Heart left ventricle (tissue), 16 donors: Measurements from ENCODE around the gene PTPRU. TPM values are rescaled to one million over a fixed set of nuclear protein-coding genes. Genes with fewer than 3 reads are reported as not detected.

Experiments used
- ATAC-seq, 4 donors: fragments of 200-7000 bp; cut with Tn5 transposase; one replicate each; pipeline ENCODE4 v1.9.1; 2020 to 2022; ENCODE audit warnings: moderate library complexity in 4 of 4, mild to moderate bottlenecking in 3 of 4, moderate number of reproducible peaks in 1 of 4
- DNase-seq, 5 donors: peaks; one replicate each; pipeline ENCODE4 v3.0.0-alpha.2; 2020
- H3K27ac ChIP-seq, 12 donors: fragments of 200-600 bp; sonication (generic) in 4 of 12; one replicate each; pipeline versions ENCODE4 v1.5.0 to v1.8.0; 2016 to 2022; ENCODE audit warnings: mild to moderate bottlenecking in 2 of 12
- H3K27me3 ChIP-seq, 9 donors: fragments of 200-600 bp; sonication (generic) in 2 of 9; one replicate each; pipeline versions ENCODE4 v1.5.1 to v1.8.0; 2016 to 2022; ENCODE audit warnings: mild to moderate bottlenecking in 3 of 9
- H3K36me3 ChIP-seq, 9 donors: fragments of 200-600 bp; sonication (generic) in 2 of 9; one replicate each; pipeline versions ENCODE4 v1.5.0 to v1.8.0; 2018 to 2022; ENCODE audit warnings: mild to moderate bottlenecking in 2 of 9
- H3K4me1 ChIP-seq, 12 donors: fragments of 200-600 bp; sonication (generic) in 4 of 12; one replicate each; pipeline versions ENCODE4 v1.5.0 to v1.8.0; 2016 to 2022; ENCODE audit warnings: mild to moderate bottlenecking in 3 of 12
- H3K4me3 ChIP-seq, 12 donors: fragments of 200-600 bp; sonication (generic) in 4 of 12; one replicate each; pipeline versions ENCODE4 v1.5.0 to v1.8.0; 2017 to 2022; ENCODE audit warnings: mild to moderate bottlenecking in 9 of 12, moderate library complexity in 4 of 12
- H3K9me3 ChIP-seq, 12 donors: fragments of 200-600 bp; sonication (generic) in 4 of 12; one replicate each; pipeline versions ENCODE4 v1.5.0 to v1.8.0; 2016 to 2022; ENCODE audit warnings: mild to moderate bottlenecking in 1 of 12
- POLR2A ChIP-seq, 2 donors: fragments of 450-650 bp; IDR thresholded peaks; one replicate each; pipeline ENCODE4 v1.6.1; 2017; ENCODE audit warnings: antibody characterized with exemption in 2 of 2, mild to moderate bottlenecking in 2 of 2, moderate library complexity in 2 of 2
- WGBS, 4 donors: extraction: QIAGEN DNeasy Blood & Tissue Kit in 2 of 4; methylation state at CpG; one replicate each; pipeline versions ENCODE4 v1.1.5 to v1.1.7; 2013 to 2018; 5-methylcytosine and 5-hydroxymethylcytosine counted together
- intact Hi-C, 10 donors: fragments of 100-400 bp; cut with DNase I; formaldehyde crosslinking; loops; one replicate each; pipeline versions ENCODE4 v1.11.1 to v1.14.2; 2022
- long read RNA-seq, 3 donors: library from polyadenylated mRNA; unstranded; transcript quantifications; one replicate each; pipeline ENCODE4 v2.0.0, GENCODE V29; 2020 to 2021
- polyA plus RNA-seq, 2 donors: library from polyadenylated mRNA; stranded (reverse); fragments of 200-250 nt; gene quantifications; one replicate each; pipeline ENCODE4 v1.2.3, GENCODE V29; 2013
- total RNA-seq, 9 donors: library from RNA; depleted of rRNA in 2 of 9; stranded (reverse); fragments of >200 nt in 2 of 9; fragmentation: NEBNext Ultra II Directional in 3 of 9; extraction: Animal tissue kit (Norgen Biotek cat#: 25700) in 3 of 9; gene quantifications; one replicate each; pipeline versions ENCODE4 v1.1.0 to v1.2.4, GENCODE V29; 2016 to 2023
- TF ChIP-seq, protein P1 (sequence below), 12 donors: fragments of 200-600 bp; sonication (generic) in 4 of 12; IDR thresholded peaks; one replicate each; pipeline versions ENCODE4 v1.5.0 to v1.8.0; 2018 to 2022; ENCODE audit warnings: antibody characterized with exemption in 12 of 12, mild to moderate bottlenecking in 5 of 12
- donor health status: ischemic (EF 13 %, LVEDD 7.1; RV severe dilation, severe dysfunction).
- donor health status: healthy with polysubstance abuse.
- donor health status: DM: no; HTN: yes; CAD: no.
- donor health status: DM: no; HTN: no; CAD: no.
- donor health status: ischemic (EF 25% LVEDD 6.9; RV normal size, moderate dysfunction).
- donor health status: ischemic (EF 25% LVEDD 5.7; RV mildly dilated, moderate dysfunction).
- donor health status: healthy.
- donor health status: DM: yes; HTN: yes; CAD: no.
- donor health status: ischemic (EF 35%, LVEDD 5.7; RV mildly dilated, moderate dysfunction).
- donor health status: nonischemic (EF 11% LVEDD 7.7; RV severe dilation, severe dysfunction).
- donor health status: DM: yes; HTN: yes; CAD: no.
- donor health status: PGD.
- donor health status: ischemic (EF 29% LVEDD 5.4; RV normal size, mild dysfunction).
- donor health status: nonischemic (EF 23%, LVEDD 6.1; RV moderate dilation, normal function).

The PTPRU gene
- total RNA-seq (10 to 100 TPM in 6 of 9 donors, 1 to 10 TPM in 3; 7.1 to 59.9 (median 16.2) TPM), polyA plus RNA-seq (10 to 100 TPM; 13.8 to 25.9 TPM)
- long read RNA-seq, donor 1, full-length matches to known transcripts, result 2 of 20 reads
- long read RNA-seq, donor 1, partial matches to known transcripts, result 12 of 20 reads
- long read RNA-seq, donor 1, other reads (novel, unspliced or antisense), result 6 of 20 reads
- long read RNA-seq, donor 2, full-length matches to known transcripts, result 1 of 43 reads
- long read RNA-seq, donor 2, partial matches to known transcripts, result 36 of 43 reads
- long read RNA-seq, donor 2, other reads (novel, unspliced or antisense), result 6 of 43 reads
- long read RNA-seq, donor 3, full-length matches to known transcripts, result 3 of 39 reads
- long read RNA-seq, donor 3, partial matches to known transcripts, result 30 of 39 reads
- long read RNA-seq, donor 3, other reads (novel, unspliced or antisense), result 6 of 39 reads

DNA sequence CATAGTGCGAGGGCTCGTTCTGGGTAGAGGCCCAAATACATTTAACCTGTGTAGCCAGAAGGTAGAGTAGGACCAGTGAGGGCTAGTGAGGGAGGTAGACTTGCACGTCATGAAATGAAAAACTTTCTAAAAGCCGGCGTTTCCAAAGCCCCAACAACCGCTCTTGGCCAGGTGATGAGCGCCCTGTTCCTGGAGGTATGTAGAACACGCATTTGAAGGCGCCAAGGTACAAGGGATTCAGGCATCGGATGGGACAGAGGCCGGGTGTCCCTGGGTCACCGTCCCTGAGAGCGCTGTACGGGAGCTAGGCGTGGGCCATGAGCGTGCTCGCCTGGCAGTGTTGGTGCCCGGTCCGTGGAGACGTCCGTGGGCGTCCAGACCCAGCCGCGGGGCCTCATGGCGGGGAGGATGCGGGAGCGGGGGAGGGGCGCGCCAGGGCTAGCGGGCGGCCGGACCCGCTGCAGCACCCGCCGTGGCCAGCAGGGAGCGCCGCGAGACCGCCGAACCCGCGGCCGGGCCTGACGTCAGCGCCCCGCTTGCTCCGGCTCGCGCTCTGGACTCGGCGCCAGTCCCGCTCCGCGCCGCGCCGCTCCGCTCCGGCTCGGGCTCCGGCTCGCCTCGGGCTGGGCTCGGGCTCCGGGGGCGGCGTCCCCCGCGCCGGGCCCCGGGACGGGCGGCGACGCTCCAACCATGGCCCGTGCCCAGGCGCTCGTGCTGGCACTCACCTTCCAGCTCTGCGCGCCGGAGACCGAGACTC, at the start of gene PTPRU:
Gene PTPRU, plus strand, starts transcription at position 568 of the 757 bp plus-strand sequence. Its CDS starts 123 bp downstream, at position 691.
- DNase-seq (peak; percentile 78 to 92 (median 84)), ATAC-seq (peak; percentile 54 to 89 (median 80))
- H3K9me3 ChIP-seq, result no peaks in the 10 kb centered on the region
- peak within 1 kb of the TSS in 11 of 12 donors; percentile 15 to 72 (median 46) for H3K27ac ChIP-seq
- H3K4me3 ChIP-seq, result peak within 1 kb of the TSS; percentile 48 to 83 (median 68)
- no peaks in the 10 kb centered on the region for H3K36me3 ChIP-seq
- peaks cover 0 to 30% (median 0%) of the 10 kb centered on the region in 9 donors for H3K27me3 ChIP-seq
- H3K4me1 ChIP-seq, result peaks cover 0 to 31% (median 15%) of the 10 kb centered on the region in 12 donors
- intact Hi-C loops, result loop anchor here (1.0 to 10.0 kb wide), 20 partner anchors 106 to 1471 kb away; no protein-coding TSS in a partner anchor
- TF ChIP-seq POLR2A (IDR thresholded peaks at IDR 0.05), result peak in 1 of 2 donors; percentile 22
- TF ChIP-seq, protein P1, sequence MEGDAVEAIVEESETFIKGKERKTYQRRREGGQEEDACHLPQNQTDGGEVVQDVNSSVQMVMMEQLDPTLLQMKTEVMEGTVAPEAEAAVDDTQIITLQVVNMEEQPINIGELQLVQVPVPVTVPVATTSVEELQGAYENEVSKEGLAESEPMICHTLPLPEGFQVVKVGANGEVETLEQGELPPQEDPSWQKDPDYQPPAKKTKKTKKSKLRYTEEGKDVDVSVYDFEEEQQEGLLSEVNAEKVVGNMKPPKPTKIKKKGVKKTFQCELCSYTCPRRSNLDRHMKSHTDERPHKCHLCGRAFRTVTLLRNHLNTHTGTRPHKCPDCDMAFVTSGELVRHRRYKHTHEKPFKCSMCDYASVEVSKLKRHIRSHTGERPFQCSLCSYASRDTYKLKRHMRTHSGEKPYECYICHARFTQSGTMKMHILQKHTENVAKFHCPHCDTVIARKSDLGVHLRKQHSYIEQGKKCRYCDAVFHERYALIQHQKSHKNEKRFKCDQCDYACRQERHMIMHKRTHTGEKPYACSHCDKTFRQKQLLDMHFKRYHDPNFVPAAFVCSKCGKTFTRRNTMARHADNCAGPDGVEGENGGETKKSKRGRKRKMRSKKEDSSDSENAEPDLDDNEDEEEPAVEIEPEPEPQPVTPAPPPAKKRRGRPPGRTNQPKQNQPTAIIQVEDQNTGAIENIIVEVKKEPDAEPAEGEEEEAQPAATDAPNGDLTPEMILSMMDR (IDR thresholded peaks at IDR 0.05), result peak; percentile 42 to 96 (median 85)
- 4 to 27% (median 9%) methylated on average over 16 to 82 of the region's 82 CpGs for WGBS, 4 donors

DNA sequence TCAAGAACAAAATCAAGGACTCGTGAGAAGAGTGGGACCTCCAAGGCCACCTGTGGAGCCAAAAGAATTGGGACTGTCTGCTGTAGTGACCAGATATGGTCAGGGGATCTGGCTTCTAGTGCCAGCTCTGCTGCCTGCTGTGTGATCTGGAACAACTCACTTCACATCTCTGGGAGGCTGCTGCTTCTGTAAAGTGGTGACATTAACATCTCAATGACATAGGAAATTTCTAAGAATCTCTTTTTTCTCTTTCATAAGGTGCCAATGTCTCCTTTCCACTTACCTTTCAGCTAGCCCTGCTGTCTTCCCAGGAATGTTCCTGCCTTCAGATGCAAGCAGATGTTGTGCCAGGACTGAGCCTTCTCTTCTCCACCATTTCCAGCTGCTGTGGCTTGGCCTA, 49.6 kb upstream of the PTPRU start:
- no peaks in the 10 kb centered on the region for H3K9me3 ChIP-seq
- no peak overlapping the region for H3K4me3 ChIP-seq
- H3K4me1 ChIP-seq, result peaks cover 0 to 10% (median 6%) of the 10 kb centered on the region in 12 donors
- H3K27ac ChIP-seq, result no peak overlapping the region
- TF ChIP-seq POLR2A (IDR thresholded peaks at IDR 0.05), result no peak
- TF ChIP-seq, protein P1 (IDR thresholded peaks at IDR 0.05), result no peak
- ATAC-seq (no peak), DNase-seq (no peak)
- intact Hi-C loops, result no loop called here
- H3K36me3 ChIP-seq, result no peaks in the 10 kb centered on the region
- WGBS, 4 donors, result 84 to 91% (median 89%) methylated on average over 1 of the region's 1 CpG
- no peaks in the 10 kb centered on the region for H3K27me3 ChIP-seq

DNA sequence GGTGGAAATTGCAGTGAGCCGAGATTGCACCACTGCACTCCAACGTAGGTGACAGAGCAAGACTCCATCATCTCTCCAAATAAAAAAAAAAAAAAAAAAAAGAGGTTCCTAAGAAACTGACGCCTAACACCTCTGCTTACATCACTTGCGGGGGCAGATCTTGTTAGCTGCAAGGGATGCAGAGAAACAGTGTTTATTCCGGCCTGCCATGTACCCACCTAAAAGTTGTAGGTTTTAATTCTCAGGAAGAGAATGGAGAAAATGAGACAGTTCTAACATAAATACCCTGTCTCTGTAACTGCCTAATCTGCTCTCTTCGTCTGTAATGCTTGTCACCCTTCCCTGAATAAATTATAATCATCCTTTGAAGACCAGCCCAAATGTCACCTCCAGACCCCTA, 45.6 kb upstream of the PTPRU start:
- H3K4me3 ChIP-seq, result no peak overlapping the region
- DNase-seq, result no peak
- no peaks in the 10 kb centered on the region for H3K4me1 ChIP-seq
- no peak overlapping the region for H3K27ac ChIP-seq
- peaks cover 0 to 25% (median 20%) of the 10 kb centered on the region in 9 donors for H3K36me3 ChIP-seq
- no peak for ATAC-seq
- no peaks in the 10 kb centered on the region for H3K27me3 ChIP-seq
- no peaks in the 10 kb centered on the region for H3K9me3 ChIP-seq
- TF ChIP-seq, protein P1 (IDR thresholded peaks at IDR 0.05), result no peak
- no peak for TF ChIP-seq POLR2A (IDR thresholded peaks at IDR 0.05)
- intact Hi-C loops, result no loop called here
- 86 to 96% (median 94%) methylated on average over 6 of the region's 6 CpGs for WGBS, 4 donors
